Right lobe of liver (tissue), 6 donors: Measurements from ENCODE around the gene DUS4L. TPM values are rescaled to one million over a fixed set of nuclear protein-coding genes. Genes with fewer than 3 reads are reported as not detected.

Experiments
- ATAC-seq, 4 donors: fragments of 200-7000 bp; cut with Tn5 transposase; one replicate each; pipeline ENCODE4 v1.9.1; 2020; ENCODE audit warnings: mild to moderate bottlenecking in 4 of 4, moderate library complexity in 4 of 4
- DNase-seq, 3 donors: peaks; one replicate each; pipeline ENCODE4 v3.0.0-alpha.2; 2020
- H3K27ac ChIP-seq, 3 donors: fragments of 200-600 bp; one replicate each; pipeline ENCODE4 v1.8.0; 2022
- H3K27me3 ChIP-seq, 2 donors: fragments of 200-600 bp; one replicate each; pipeline ENCODE4 v1.8.0; 2022
- H3K36me3 ChIP-seq, 4 donors: fragments of 200-600 bp; sonication (generic) in 1 of 4; one replicate each; pipeline versions ENCODE4 v1.5.1 to v1.8.0; 2017 to 2022; ENCODE audit warnings: control low read depth in 1 of 4
- H3K4me1 ChIP-seq, 4 donors: fragments of 200-600 bp; sonication (generic) in 1 of 4; one replicate each; pipeline versions ENCODE4 v1.5.1 to v1.8.0; 2017 to 2022; ENCODE audit warnings: control low read depth in 1 of 4
- H3K4me3 ChIP-seq, 3 donors: fragments of 200-600 bp; one replicate each; pipeline ENCODE4 v1.8.0; 2022
- H3K9me3 ChIP-seq, 4 donors: fragments of 200-600 bp; sonication (generic) in 1 of 4; one replicate each; pipeline versions ENCODE4 v1.5.1 to v1.8.0; 2017 to 2022; ENCODE audit warnings: control low read depth in 1 of 4
- CTCF ChIP-seq, 4 donors: fragments of 200-600 bp in 3 of 4; fragments of 450-650 bp in 1 of 4; IDR thresholded peaks; one replicate each; pipeline versions ENCODE4 v1.5.1 to v1.8.0; 2016 to 2022; ENCODE audit warnings: antibody characterized with exemption in 4 of 4, mild to moderate bottlenecking in 2 of 4
- POLR2A ChIP-seq: fragments of 450-650 bp; IDR thresholded peaks from one replicate; pipeline ENCODE4 v1.6.1; 2017; ENCODE audit warnings: antibody characterized with exemption, mild to moderate bottlenecking
- WGBS: methylation state at CpG from one replicate; pipeline ENCODE4 v1.1.6; 2018; ENCODE audit warnings: low coverage, low lambda C conversion rate; ENCODE audit not compliant: insufficient coverage; ENCODE audit errors: missing lambda C conversion rate; 5-methylcytosine and 5-hydroxymethylcytosine counted together
- intact Hi-C, 2 donors: fragments of 100-400 bp; cut with DNase I; formaldehyde crosslinking; loops; one replicate each; pipeline versions ENCODE4 v1.11.2 to v1.14.1; 2022
- small RNA-seq, 2 experiments: library from RNA; depleted of rRNA; stranded (forward); fragments of <200 nt; gene quantifications; one replicate each; pipeline ENCODE3, GENCODE V24; 2016
- total RNA-seq, 6 experiments: library from RNA; depleted of rRNA in 2 of 6; stranded (reverse); fragments of >200 nt in 2 of 6; fragmentation: NEBNext Ultra II Directional in 3 of 6; extraction: Animal tissue kit (Norgen Biotek cat#: 25700) in 3 of 6; gene quantifications; one replicate each; pipeline versions ENCODE4 v1.1.0 to v1.2.4, GENCODE V29; 2016 to 2023
- donor health status: DM: no; HTN: yes; CAD: no.
- donor health status: DM: no; HTN: no; CAD: no.
- donor health status: DM: no; HTN: no; CAD: no.
- donor health status: DM: no; HTN: yes; CAD: no.
- donor health status: DM: no; HTN: yes; CAD: no.

The DUS4L gene
- total RNA-seq, 6 experiments from 2014 or later: 2.3 to 6.1 (median 3.4) TPM

GRCh38 chr7:107622894-107623293, 59.1 kb downstream of the DUS4L start:
- DNase-seq: no peak
- intact Hi-C loops: no loop called here
- H3K4me3 ChIP-seq: no peak overlapping the region
- TF ChIP-seq POLR2A: no peak
- no peaks in the 10 kb centered on the region for H3K27me3 ChIP-seq
- no peak overlapping the region for H3K27ac ChIP-seq
- ATAC-seq: no peak
- no peaks in the 10 kb centered on the region for H3K4me1 ChIP-seq
- 94% methylated on average over 2 of the region's 2 CpGs for WGBS
- H3K36me3 ChIP-seq: no peaks in the 10 kb centered on the region
- H3K9me3 ChIP-seq: no peaks in the 10 kb centered on the region

GRCh38 chr7:107627002-107627401, 63.2 kb downstream of the DUS4L start:
- no peaks in the 10 kb centered on the region for H3K4me1 ChIP-seq
- WGBS: 86% methylated on average over 4 of the region's 4 CpGs
- H3K27ac ChIP-seq: no peak overlapping the region
- DNase-seq (no peak), ATAC-seq (no peak)
- H3K4me3 ChIP-seq: no peak overlapping the region
- intact Hi-C loops: no loop called here
- H3K9me3 ChIP-seq: no peaks in the 10 kb centered on the region
- H3K36me3 ChIP-seq: no peaks in the 10 kb centered on the region
- TF ChIP-seq POLR2A (no peak), CTCF (IDR thresholded peaks at IDR 0.05) (no peak)
- H3K27me3 ChIP-seq: no peaks in the 10 kb centered on the region

Small RNAs within 50 kb of the gene (small RNA-seq; reads per million reads assigned to genes)
- gene RF01233: 0 reads per million in 2 experiments

Other genes with a start within 250 kb of the DUS4L start
- gene GPR22, start 93.9 kb upstream of the DUS4L start, total RNA-seq: not detected
- 10 to 100 TPM; 13.9 to 21.3 (median 15.5) TPM for gene COG5, start 51 bp upstream of the DUS4L start, total RNA-seq
- gene BCAP29, start 16.3 kb downstream of the DUS4L start, total RNA-seq: 10 to 100 TPM; 26.2 to 59.5 (median 31.0) TPM
- under 1 TPM in 5 of 6 experiments, not detected in 1; 0.05 to 0.68 (median 0.27) TPM for gene SLC26A4, start 96.9 kb downstream of the DUS4L start, total RNA-seq
- 10 to 100 TPM in 1 of 6 experiments, 1 to 10 TPM in 5; 5.8 to 11.6 (median 8.5) TPM for gene CBLL1, start 180.2 kb downstream of the DUS4L start, total RNA-seq
- gene SLC26A3, start 239.3 kb downstream of the DUS4L start, total RNA-seq: 1 to 10 TPM in 2 of 6 experiments, under 1 TPM in 2, not detected in 2; 0.15 to 2.8 (median 1.5) TPM